Kidney glomerular epithelial cell (primary cell): ENCODE results near the gene DAB1.
A peak's percentile ranks its signal among the peaks of the same experiment; 100 is the strongest.

Experiments used
- DNase-seq: peaks from one replicate; lab custom pipeline; 2025; lab: John Stamatoyannopoulos, UW

DAB1 gene

GRCh38 chr1:57218487-57219079 is 205.3 kb downstream of the DAB1 start:
- DNase-seq, result no peak

- no peak for DNase-seq
Observed at GRCh38 chr1:57217905-57218304, 206.0 kb downstream of the DAB1 start.

DNA sequence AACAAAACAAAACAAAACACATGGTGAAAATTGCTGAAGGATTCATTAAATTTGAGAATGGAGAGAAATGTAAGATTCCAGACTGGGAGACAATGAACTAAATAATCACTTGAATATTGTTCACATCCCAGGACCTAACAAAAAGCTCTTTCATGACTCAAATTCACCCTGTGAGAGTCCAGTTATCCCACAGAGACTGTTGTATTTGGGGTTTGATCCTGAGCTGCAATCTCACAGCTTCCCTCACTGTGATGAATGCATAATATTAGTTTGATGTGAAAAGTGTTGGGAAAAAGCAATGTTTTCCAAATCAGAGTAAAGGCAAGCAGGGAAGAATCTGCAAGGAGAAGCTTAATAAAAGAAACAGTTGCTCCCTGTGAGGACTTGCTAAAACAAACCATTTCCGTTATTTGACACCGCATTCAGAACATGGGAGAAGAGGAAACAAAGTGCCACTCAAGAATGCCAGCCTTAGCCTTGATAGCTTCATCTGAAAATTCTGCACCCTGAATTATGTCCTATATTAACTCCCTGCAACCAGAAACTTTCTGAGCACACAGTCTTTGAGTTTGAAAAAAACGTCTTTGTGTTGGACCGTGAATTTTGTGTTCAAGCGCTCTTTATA is 208.8 kb downstream of the DAB1 start:
- DNase-seq, result no peak

- no peak for DNase-seq
Observed at GRCh38 chr1:57210881-57211280, 213.0 kb downstream of the DAB1 start.

GRCh38 chr1:57209495-57209894 is 214.4 kb downstream of the DAB1 start:
- DNase-seq, result no peak

GRCh38 chr1:57208741-57209302 is 215.0 kb downstream of the DAB1 start:
- no peak for DNase-seq

DNA sequence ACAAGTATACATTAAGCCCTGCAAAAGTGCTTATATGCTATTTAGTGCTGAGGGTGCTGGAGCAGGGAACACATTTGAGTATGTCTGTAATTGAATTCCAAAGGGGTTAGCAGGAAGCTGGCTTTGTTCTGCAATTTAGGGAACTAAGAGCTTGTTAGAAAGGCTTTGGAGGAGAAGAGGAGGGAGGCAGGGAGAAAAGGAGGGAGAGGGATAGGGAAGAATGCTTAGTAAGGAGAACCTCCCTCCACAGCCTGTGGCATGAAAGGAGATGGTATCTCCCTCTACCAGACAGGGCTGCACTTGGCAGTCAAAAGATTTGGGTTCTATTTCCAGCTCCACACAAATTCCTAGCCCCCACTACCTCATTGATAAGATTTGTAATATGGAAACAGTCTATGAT is 217.8 kb downstream of the DAB1 start:
- DNase-seq, result no peak

DNA sequence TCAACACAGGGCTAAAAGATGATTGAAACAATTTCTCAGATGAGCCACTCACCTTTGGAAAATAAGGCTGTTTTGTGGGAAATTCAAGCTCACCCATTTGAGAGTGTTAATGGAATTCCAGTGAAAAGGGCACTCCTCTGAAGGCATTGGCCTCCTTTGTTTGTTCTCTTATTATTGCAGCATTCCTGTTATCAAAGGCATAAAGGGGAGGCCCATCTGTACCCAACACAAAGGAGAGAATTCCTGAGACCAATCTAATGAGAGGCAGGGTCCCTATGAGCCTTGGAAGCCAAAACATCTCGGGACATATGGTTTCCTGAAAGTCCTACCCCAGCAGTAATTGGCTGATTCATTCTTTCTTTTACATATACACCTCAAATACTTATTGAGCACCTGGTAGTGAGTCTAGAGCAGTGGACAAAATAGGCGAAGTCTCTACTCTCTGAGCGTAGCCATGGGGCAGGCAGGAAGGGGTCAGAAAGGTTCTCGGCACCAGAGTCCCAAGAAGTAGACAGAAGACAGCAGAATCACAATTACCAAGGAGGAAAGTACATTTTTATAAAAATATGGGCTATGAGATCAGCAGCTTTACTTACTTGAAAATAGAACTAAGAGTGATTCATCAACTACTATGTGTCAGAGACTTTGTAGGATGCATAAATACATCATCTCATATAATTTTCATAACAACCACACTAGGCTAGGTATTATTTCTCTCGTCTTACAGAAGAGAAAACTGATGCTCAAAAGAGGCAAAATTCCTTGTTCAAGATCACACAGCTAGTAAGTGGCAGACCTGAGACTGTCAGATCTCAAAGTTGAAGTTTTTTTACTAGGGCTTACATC is 218.7 kb downstream of the DAB1 start:
- DNase-seq, result no peak

DNA sequence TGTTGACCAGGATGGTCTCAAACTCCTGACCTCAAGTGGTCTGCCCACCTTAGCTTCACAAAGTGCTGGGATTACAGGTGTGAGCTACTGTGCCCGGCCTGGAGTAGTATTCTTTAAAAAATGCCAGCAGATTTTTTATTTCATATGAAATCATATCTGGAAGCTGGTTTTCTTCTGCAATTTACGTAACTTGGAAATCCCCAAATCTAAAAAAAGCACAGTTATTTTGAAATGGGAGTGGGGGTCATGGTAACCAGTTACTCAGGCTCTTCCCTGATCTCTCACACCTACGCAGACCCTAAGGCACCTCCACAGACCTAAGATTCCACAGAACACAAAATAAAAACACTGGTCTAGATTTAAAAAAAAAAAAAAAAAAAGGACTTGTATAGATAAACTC is 219.8 kb downstream of the DAB1 start:
- DNase-seq, result no peak

- DNase-seq, result no peak
Observed at GRCh38 chr1:57202241-57202640, 221.6 kb downstream of the DAB1 start.

DNA sequence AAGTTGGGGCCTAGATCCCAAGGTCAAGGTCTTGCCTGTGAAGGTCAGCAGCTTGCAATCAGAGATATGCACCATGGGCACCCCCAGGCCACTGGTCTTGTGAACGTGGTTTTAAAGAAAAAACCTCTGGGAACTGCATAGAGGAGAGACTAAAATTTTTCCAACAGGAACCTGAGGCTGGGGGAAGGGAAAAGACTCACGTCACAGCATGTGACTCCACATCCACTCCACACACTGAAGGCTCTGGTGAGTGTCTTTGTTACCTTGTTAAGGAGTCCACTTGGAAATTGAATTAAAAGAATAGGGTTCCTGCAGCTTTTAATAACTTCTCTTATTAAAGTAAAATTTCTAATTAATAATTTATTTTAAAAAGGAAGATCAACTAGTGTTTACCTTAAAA is 224.9 kb downstream of the DAB1 start:
- DNase-seq, result no peak

- no peak for DNase-seq
Observed at GRCh38 chr1:57195436-57195941, 228.4 kb downstream of the DAB1 start.

DNA sequence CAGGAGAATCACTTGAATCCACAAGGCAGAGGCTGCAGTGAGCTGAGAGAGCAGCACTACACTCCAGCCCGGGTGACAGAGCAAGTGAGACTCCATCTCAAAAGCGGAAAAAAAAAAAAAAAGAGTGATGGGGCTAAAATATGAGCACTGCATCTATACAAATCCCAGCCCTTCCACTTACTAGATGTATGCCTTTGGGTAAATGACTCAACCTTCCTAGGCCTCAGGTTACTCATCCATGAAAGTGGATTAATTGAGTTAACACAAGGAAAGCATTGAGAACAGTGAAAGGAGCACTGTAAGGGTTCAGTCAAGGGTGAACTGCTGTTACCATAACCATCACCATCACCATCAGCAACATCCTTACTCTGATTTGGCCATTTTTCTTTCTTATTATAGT is 231.6 kb downstream of the DAB1 start:
- DNase-seq, result peak; percentile 24

DNA sequence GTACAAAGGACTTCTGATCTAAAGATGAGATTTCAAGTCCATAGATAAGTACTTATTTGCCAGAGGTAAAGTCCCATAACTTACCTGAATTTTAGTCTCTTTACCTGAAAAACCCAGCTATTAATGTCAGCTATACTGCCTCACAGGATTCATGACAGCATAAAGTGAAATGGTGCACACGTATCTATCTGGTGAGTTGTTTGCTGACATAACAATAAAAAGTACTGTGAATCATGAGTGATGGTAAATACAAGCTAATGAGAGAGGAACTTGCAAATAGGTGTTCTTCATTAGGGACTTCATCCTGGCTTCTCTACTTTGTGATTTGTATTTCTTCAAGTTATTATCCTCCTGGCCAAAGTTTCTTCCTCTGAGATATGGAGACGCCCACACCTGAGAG is 233.0 kb downstream of the DAB1 start:
- no peak for DNase-seq

GRCh38 chr1:57188168-57188567 is 235.7 kb downstream of the DAB1 start:
- DNase-seq, result no peak

DNA sequence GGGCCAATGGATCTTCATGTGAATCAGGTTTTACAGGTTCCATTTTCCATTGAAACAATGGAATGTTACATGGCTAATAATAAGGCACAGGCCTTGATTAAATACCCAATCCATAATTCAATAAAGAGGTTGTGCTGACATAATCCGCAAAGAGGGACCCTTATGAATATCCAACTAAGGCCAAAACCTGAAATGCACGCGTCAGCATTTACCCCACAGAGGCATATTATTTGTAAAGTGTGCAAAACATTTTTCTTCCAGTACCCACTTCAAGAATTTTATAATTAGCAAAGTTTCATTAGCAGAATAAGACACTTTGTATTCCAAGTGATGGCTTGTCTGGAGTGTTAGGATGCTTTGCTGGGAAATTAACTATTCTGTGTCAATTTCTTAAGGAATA is 237.4 kb downstream of the DAB1 start:
- DNase-seq, result no peak

- DNase-seq, result no peak
Observed at GRCh38 chr1:57179001-57179400, 244.9 kb downstream of the DAB1 start.

GRCh38 chr1:57175506-57175905 is 248.4 kb downstream of the DAB1 start:
- no peak for DNase-seq

- no peak for DNase-seq
Observed at GRCh38 chr1:57172040-57172439, 251.8 kb downstream of the DAB1 start.

DNA sequence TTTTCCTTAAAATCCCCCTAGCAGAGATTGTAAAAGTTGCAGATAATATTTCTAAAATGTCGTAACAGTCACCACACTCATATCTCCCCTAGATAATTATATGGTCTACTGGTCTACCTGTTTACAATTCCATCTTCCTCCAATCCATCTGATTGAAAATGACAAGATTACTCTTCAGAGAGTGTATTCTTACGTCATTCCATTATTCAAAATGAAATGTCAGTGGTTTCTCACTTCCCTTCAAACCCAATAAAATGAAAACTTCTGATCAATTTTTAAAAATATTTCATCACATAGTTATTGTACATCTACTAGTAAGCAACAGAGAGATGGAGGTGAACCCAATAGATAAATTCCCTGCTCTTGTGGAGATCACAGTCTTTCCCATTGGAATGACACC is 255.9 kb downstream of the DAB1 start:
- no peak for DNase-seq

- peak; percentile 36 for DNase-seq
Observed at GRCh38 chr1:57165546-57165945, 258.3 kb downstream of the DAB1 start.

- no peak for DNase-seq
Observed at GRCh38 chr1:57164584-57164983, 259.3 kb downstream of the DAB1 start.

DNA sequence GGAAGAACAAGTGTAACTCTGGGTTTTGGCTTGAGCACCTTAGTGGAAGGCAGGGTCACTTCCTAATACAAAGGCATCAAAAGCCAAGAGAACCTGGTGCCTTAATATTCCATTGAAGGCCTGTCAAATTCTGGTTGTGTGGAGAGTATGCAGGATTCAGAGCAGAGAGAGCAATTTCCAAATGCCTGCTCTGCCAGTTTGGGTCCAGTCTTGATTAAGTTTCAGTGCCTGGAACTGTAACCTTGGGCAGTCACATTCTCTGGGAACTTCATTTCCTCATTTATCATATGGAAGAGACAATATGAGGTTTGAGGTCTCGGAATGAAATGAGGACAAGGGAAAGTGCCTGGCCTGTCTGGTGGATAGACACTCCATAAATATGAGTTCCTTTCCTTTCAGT is 260.1 kb downstream of the DAB1 start:
- DNase-seq, result no peak
